ENCODE results near the gene NCDN. TPM values are rescaled to one million over a fixed set of nuclear protein-coding genes. Genes with fewer than 3 reads are reported as not detected.

NCDN gene
- total and polyA plus RNA-seq, 2 donors (not counting 1 experiment from before 2014, with no cell fraction given) = 18.1 to 33.2 TPM

- Histone ChIP-seq H2AFZ (ENCODE audit: low read length) (no peak overlapping the region), H4K20me1 (ENCODE audit: control insufficient read depth, extremely low read depth, insufficient read depth, low read length) (no peaks in the 10 kb centered on the region), H3K4me2 (ENCODE audit: extremely low read depth, insufficient read depth, low read length) (no peak overlapping the region), H3K9ac (ENCODE audit: insufficient read depth, low read length) (no peak overlapping the region), H3K4me1 (ENCODE audit: control insufficient read depth, extremely low read depth, insufficient read depth, low read length) (peaks cover 16% of the 10 kb centered on the region), H3K9me3 (ENCODE audit: control insufficient read depth, insufficient read depth, low read depth, low read length) (no peaks in the 10 kb centered on the region), H3K4me3 (replicated peaks in 1 of 4; ENCODE audit: control extremely low read depth in 1 of 4, insufficient read depth in 1 of 4, low read depth in 3 of 4, low read length in 4 of 4) (no peak overlapping the region), H3K79me2 (ENCODE audit: control insufficient read depth, insufficient read depth, low read length) (peaks cover 3% of the 10 kb centered on the region), H3K36me3 (ENCODE audit: control insufficient read depth, insufficient read depth, low read length) (no peaks in the 10 kb centered on the region), H3K27ac (ENCODE audit: insufficient read depth, low read length) (no peak overlapping the region), H3K27me3 (ENCODE audit: control insufficient read depth, insufficient read depth, low read length) (no peaks in the 10 kb centered on the region)
- DNase-seq (ENCODE audit: low read depth in 2 of 2) = peak in 1 of 2 donors; percentile 48
- TF ChIP-seq, protein P1, sequence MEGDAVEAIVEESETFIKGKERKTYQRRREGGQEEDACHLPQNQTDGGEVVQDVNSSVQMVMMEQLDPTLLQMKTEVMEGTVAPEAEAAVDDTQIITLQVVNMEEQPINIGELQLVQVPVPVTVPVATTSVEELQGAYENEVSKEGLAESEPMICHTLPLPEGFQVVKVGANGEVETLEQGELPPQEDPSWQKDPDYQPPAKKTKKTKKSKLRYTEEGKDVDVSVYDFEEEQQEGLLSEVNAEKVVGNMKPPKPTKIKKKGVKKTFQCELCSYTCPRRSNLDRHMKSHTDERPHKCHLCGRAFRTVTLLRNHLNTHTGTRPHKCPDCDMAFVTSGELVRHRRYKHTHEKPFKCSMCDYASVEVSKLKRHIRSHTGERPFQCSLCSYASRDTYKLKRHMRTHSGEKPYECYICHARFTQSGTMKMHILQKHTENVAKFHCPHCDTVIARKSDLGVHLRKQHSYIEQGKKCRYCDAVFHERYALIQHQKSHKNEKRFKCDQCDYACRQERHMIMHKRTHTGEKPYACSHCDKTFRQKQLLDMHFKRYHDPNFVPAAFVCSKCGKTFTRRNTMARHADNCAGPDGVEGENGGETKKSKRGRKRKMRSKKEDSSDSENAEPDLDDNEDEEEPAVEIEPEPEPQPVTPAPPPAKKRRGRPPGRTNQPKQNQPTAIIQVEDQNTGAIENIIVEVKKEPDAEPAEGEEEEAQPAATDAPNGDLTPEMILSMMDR (conservative IDR thresholded peaks at IDR 0.05 in 1 of 2, IDR thresholded peaks at IDR 0.05 in 1 of 2; ENCODE audit: low read depth in 1 of 2, low read length in 2 of 2) = no peak
- TF ChIP-seq EZH2 (IDR thresholded peaks at IDR 0.05; ENCODE audit: low read length, missing control alignments) = no peak
These were observed 22.4 kb upstream of the NCDN start for GRCh38 chr1:35535243-35535642.

GRCh38 chr1:35536556-35537162, 20.9 kb upstream of the NCDN start:
- DNase-seq (ENCODE audit: low read depth in 2 of 2) = no peak
- H3K4me3 ChIP-seq (replicated peaks in 1 of 4; ENCODE audit: control extremely low read depth in 1 of 4, insufficient read depth in 1 of 4, low read depth in 3 of 4, low read length in 4 of 4) = no peak overlapping the region
- peaks cover 24% of the 10 kb centered on the region for H3K4me1 ChIP-seq (ENCODE audit: control insufficient read depth, extremely low read depth, insufficient read depth, low read length)
- H3K9me3 ChIP-seq (ENCODE audit: control insufficient read depth, insufficient read depth, low read depth, low read length) = no peaks in the 10 kb centered on the region
- no peak for TF ChIP-seq EZH2 (IDR thresholded peaks at IDR 0.05; ENCODE audit: low read length, missing control alignments)
- TF ChIP-seq, protein P1 (conservative IDR thresholded peaks at IDR 0.05 in 1 of 2, IDR thresholded peaks at IDR 0.05 in 1 of 2; ENCODE audit: low read depth in 1 of 2, low read length in 2 of 2) = no peak
- no peaks in the 10 kb centered on the region for H3K27me3 ChIP-seq (ENCODE audit: control insufficient read depth, insufficient read depth, low read length)
- no peak overlapping the region for H3K9ac ChIP-seq (ENCODE audit: insufficient read depth, low read length)
- H4K20me1 ChIP-seq (ENCODE audit: control insufficient read depth, extremely low read depth, insufficient read depth, low read length) = no peaks in the 10 kb centered on the region
- H3K4me2 ChIP-seq (ENCODE audit: extremely low read depth, insufficient read depth, low read length) = no peak overlapping the region
- H3K36me3 ChIP-seq (ENCODE audit: control insufficient read depth, insufficient read depth, low read length) = no peaks in the 10 kb centered on the region
- no peak overlapping the region for H3K27ac ChIP-seq (ENCODE audit: insufficient read depth, low read length)
- no peak overlapping the region for H2AFZ ChIP-seq (ENCODE audit: low read length)
- H3K79me2 ChIP-seq (ENCODE audit: control insufficient read depth, insufficient read depth, low read length) = peaks cover 3% of the 10 kb centered on the region

DNA sequence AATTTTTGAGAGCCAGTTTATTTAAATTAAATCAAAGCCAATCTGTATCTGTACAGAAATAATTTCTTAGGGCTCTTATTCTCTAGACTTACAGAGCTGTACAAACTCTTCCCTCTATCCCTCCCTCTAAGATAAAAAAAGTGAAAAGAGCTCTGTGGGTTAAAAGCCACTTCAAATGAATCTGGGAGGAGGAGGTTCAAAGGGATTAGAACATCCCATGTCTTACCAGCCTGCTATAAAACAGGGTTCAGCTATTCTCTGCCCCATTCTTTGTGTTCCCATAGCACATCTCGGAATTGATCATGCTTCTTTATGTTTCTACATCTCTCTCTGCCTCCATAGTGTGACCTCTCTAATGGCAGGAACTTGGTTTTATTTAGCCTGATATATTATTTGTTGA, 19.8 kb upstream of the NCDN start:
- DNase-seq (ENCODE audit: low read depth in 2 of 2) = no peak
- Histone ChIP-seq H2AFZ (ENCODE audit: low read length) (no peak overlapping the region), H4K20me1 (ENCODE audit: control insufficient read depth, extremely low read depth, insufficient read depth, low read length) (no peaks in the 10 kb centered on the region), H3K9me3 (ENCODE audit: control insufficient read depth, insufficient read depth, low read depth, low read length) (no peaks in the 10 kb centered on the region), H3K27me3 (ENCODE audit: control insufficient read depth, insufficient read depth, low read length) (no peaks in the 10 kb centered on the region), H3K4me2 (ENCODE audit: extremely low read depth, insufficient read depth, low read length) (no peak overlapping the region), H3K4me3 (replicated peaks in 1 of 4; ENCODE audit: control extremely low read depth in 1 of 4, insufficient read depth in 1 of 4, low read depth in 3 of 4, low read length in 4 of 4) (no peak overlapping the region), H3K9ac (ENCODE audit: insufficient read depth, low read length) (no peak overlapping the region), H3K36me3 (ENCODE audit: control insufficient read depth, insufficient read depth, low read length) (no peaks in the 10 kb centered on the region), H3K79me2 (ENCODE audit: control insufficient read depth, insufficient read depth, low read length) (peaks cover 5% of the 10 kb centered on the region), H3K27ac (ENCODE audit: insufficient read depth, low read length) (no peak overlapping the region), H3K4me1 (ENCODE audit: control insufficient read depth, extremely low read depth, insufficient read depth, low read length) (peaks cover 24% of the 10 kb centered on the region)
- TF ChIP-seq, protein P1 (conservative IDR thresholded peaks at IDR 0.05 in 1 of 2, IDR thresholded peaks at IDR 0.05 in 1 of 2; ENCODE audit: low read depth in 1 of 2, low read length in 2 of 2) = no peak
- no peak for TF ChIP-seq EZH2 (IDR thresholded peaks at IDR 0.05; ENCODE audit: low read length, missing control alignments)

All from fibroblast of lung (primary cell).